Raji (cell line): ENCODE measurements around the gene TNFRSF8.

Experiments used
- POLR2A ChIP-seq: IDR thresholded peaks from 2 replicates; pipeline ENCODE4 v1.6.1; 2011; ENCODE audit warnings: low read depth, low read length, control low read depth; ENCODE audit not compliant: insufficient read depth

The TNFRSF8 gene

DNA sequence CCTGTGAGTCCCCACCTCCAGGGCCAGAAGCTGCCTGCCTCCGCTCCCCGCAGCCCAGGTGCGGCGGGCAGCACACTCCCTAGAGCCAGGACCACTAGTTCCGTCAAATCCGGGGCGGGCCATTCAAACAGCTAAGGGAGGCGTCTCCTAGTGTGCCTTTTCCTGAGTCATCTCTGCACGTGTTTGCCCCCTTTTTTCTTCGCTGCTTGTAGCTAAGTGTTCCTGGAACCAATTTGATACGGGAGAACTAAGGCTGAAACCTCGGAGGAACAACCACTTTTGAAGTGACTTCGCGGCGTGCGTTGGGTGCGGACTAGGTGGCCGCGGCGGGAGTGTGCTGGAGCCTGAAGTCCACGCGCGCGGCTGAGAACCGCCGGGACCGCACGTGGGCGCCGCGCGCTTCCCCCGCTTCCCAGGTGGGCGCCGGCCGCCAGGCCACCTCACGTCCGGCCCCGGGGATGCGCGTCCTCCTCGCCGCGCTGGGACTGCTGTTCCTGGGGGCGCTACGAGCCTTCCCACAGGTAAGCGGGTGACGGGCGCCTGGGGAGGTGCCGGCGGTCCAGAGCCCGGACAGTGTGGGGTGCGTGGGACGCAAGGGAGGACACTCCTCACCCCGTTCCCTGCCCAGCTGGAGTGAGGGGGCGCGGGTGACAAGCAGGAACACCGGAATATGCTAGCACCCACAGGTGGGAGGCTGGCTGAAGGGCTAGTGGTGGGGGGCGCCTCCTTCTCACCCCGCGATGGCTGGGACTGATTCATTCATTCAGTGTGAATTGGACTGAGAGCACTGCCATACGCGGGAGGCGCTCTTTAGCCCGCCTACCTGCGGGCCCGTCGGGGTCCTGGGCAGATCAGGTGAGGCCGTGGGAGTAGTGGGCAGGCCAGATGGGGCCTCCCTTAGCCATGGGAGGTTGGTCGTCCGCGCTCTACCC is at the start of gene TNFRSF8:
TNFRSF8 (plus strand) TSS at position 163 of the 932 bp plus-strand sequence; CDS start at position 459, 296 bp downstream.
- no peak for TF ChIP-seq POLR2A

DNA sequence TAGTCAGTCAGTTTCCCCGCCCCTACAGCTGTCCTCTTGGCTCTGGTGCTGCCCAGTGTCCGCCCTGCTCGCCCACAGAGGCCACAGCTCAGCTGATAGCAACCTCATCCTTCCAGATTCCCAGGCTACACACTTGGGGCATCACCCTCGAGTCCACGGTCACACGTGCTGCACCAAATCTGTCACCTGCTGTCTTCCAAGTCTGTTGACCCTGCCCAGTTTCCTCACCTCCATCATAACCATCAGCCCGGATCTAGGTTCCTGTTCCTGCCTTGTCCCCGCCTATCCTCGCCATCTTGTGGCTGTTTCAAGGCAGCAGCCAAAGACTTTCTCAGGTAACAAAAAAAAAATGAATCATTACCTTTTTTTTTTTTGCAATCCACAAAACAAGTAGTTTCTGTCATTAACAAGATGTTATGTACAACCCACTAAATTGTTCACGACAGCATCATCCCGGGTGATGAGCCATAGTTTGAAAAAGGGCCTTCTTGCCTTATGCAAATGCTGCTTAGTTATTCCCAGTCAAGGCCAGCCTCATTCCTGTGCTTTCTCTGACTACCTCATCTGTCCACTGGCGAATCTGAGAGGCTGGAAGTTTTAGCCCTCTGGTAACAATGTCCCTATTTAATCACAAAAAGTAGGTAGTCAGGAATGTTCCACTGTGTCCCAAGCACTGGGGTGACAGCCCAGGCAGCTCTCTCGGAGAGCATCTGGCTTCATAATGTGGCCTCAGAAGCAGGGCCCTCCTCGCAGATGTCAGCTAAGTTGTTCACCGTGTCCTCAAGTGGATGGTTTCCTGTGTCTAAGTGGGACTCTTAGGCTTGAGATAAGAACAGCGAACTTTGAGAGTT is 48.7 kb upstream of the TNFRSF8 start:
- TF ChIP-seq POLR2A: no peak

DNA sequence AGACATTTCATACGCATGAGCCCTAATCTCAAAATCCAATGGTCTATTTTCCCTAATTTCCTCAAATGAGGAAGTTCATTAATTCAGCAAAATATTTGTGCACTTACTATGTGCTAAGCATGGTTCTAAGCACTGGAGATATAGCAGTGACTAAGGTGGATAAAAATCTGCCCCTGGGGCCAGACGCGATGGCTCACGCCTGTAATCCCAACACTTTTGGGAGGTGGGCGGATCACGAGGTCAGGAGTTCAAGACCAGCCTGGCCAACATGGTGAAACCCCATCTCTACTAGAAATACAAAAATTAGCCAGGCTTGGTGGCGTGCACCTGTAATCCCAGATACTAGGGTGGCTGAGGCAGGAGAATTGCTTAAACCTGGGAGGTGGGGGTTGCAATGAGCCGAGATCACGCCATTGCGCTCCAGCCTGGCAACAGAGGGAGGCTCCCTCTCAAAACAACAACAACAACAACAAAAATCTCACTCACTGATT is 48.1 kb upstream of the TNFRSF8 start:
- no peak for TF ChIP-seq POLR2A

DNA sequence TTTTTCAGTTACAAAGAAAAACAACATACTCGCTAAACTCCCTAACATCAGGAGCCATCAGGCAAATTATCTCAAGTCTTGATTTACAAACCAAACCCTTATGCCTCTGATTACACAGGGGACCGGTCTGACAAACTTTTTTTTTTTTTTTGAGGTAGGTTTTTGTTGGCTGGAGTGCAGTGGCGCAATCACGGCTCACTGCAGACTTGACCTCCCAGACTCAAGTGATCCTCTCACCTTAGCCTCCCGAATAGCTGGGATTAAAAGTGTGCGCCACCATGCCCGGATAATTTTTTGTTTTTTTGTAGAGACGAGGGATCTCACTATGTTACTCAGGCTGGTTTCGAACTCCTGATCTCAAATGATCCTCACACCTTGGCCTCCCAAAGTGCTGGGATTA is 47.6 kb upstream of the TNFRSF8 start:
- TF ChIP-seq POLR2A: no peak

DNA sequence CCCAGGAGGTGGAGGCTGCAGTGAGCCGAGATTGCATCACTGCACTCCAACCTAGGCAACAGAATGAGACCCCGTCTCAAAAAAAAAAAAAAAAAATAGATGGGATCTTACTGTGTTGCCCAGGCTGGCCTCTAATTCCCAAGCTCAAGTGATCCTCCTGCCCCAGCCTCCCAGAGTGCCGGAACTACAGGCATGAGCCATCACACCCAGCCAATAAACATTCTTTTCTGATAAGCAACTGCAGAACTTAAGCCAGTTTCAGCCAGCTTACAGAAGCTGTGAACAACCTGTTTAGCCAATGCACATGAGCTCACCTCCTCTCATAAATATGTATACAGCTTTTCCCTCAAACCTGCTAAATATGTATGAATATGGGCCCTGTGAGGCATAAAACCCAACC is 46.9 kb upstream of the TNFRSF8 start:
- no peak for TF ChIP-seq POLR2A

DNA sequence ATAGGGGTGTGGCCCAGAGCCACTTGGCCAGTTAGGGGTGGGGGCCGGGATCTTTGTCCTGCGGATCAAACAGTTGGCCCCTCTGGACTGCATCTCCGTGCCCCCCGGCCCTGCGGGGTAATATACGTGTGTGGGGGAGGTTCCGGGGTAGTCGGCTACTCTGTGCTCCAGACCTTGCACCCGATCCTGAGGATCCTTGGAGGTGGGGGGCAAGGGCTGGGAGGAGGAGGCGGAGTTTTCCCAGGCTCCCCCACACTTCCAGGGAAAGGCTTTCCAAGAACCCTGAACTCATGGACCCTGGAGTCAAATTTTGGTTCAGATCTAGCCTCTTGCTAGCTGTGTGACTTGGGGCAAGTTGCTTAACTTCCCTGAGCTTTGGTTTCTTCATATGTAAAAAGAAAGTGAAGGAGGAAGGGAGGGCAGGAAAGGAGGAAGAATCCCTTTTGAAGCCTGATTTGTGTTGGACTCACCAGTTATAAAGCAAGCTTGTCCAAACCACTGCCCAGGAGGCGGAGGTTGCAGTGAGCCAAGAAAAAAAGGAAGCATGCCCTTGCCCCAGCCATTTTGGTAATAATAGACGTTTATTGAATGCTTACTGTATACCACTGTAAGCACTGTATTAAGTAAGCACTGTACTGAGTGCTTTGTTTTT is 43.1 kb upstream of the TNFRSF8 start:
- TF ChIP-seq POLR2A: no peak; the same call in 1 of the 2 replicates

DNA sequence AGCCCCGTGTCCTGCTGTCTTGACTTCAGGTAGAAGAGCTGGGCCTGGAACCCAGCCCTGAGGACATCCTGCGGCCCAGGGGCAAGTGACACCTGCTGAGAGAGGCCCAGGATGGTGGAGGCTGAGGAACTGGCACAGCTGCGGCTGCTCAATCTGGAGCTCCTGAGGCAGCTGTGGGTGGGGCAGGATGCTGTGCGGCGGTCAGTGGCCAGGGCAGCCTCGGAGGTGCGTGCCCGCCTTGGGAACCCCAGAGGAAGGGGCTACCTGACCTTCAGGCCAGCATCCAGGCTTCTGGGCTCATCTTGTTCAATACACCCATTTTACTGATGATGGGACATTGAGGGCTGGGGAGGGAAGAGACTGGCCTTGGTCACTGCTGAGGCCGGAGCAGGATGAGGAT is 41.5 kb upstream of the TNFRSF8 start:
- TF ChIP-seq POLR2A: no peak

DNA sequence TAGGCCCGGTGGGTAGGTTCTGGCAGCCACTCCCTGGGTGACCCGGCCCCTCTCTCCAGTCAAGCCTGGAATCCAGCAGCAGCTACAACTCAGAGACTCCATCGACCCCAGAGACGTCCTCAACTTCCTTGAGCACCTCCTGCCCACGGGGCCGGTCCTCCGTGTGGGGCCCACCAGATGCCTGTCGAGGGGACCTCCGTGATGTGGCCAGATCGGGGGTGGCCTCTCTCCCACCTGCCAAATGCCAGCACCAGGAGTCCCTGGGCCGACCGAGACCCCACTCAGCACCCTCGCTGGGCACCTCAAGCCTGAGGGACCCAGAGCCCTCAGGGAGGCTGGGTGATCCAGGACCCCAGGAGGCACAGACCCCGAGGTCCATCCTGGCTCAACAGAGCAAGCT is 41.1 kb upstream of the TNFRSF8 start:
- TF ChIP-seq POLR2A: no peak

DNA sequence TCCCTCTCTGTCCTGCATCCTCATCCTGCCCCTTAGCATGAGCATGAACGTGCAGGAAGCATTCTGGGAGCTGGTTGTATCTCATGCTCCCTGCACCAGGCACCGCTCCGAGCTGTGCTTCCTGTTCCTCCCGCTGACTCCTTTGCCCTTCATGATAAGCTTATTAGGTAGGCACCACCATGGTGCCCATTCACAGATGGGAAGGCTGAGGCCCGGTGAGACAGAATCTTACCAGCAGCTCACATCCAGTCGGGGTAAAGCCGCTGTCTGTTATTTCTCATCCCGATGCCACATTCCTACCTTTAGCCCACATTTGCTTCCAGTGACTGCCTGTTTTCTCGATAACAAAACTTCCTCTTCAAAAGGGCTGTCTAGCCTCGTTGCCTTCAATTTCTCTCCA is 36.5 kb upstream of the TNFRSF8 start:
- no peak for TF ChIP-seq POLR2A

DNA sequence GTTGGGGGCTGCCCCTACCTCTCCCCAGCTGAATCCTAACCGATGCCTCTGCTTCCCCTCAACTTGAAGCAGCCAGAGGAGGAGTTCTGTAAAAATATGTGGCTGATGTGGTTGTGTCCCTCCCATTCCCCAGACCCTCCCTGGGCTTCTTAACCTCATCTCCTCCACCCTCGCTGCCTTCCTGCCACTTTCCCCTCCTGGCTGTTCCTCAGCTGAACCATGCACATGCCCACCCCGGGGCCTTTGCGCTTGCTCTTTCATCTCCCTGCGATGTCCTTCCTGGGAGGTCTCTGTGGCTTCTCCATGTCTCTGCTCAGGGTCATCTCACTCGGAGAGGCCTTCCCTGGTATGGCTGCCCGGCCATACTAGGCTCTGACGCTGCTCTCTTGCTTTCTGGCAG is 34.9 kb upstream of the TNFRSF8 start:
- no peak for TF ChIP-seq POLR2A

DNA sequence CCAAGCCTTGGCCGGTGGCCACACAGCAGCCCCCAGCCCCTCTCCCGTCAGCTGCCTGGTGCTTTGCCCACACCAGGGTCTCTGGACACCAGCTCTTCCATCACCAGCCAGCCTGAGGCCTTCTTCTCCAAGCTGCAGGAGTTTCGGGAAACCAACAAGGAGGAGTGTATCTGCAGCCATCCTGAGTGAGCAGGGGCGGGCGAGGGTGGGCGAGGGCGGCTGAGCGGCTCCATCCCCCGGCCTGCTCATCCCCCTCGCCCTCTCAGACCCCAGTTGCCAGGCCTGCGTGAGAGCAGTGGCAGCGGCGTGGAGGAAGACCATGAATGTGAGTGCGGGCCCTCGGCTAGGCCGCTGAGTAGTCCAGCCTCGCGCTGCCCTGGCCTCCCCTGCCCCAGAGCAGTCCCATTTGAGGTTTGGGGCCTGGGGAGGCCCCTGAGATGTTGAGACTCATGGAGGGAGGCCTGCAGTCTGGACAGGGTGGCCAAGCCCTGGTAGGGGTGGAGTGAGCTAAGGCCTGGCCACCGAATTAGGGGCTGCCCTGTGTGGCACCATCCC is 34.1 kb upstream of the TNFRSF8 start:
- TF ChIP-seq POLR2A: no peak

DNA sequence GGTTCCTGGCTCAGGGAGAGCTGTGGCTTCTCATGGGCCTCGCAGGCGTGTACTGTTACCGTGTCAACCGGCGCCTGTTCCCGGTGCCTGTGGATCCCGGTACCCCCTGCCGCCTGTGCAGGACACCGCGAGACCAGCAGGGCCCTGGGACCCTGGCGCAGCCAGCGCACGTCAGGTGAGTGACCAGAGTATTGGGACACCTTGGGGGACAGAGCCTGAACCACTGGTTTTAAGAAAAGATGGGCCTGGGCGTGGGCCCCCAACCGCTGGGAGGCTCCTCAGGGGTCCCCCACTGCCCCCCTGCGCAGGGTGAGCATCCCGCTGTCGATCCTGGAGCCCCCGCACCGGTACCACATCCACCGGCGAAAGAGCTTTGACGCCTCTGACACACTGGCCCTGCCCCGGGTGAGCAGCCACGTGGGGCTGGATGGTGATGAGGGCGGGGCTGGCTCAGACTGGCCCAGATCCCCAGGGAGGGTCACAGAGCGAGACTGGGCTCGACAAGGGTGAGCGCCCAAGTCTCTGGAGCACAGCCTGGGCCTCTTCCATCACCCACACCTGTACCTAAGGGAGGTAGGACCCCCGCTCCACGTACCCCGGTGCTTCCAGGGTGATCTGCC is 33.3 kb upstream of the TNFRSF8 start:
- TF ChIP-seq POLR2A: no peak

DNA sequence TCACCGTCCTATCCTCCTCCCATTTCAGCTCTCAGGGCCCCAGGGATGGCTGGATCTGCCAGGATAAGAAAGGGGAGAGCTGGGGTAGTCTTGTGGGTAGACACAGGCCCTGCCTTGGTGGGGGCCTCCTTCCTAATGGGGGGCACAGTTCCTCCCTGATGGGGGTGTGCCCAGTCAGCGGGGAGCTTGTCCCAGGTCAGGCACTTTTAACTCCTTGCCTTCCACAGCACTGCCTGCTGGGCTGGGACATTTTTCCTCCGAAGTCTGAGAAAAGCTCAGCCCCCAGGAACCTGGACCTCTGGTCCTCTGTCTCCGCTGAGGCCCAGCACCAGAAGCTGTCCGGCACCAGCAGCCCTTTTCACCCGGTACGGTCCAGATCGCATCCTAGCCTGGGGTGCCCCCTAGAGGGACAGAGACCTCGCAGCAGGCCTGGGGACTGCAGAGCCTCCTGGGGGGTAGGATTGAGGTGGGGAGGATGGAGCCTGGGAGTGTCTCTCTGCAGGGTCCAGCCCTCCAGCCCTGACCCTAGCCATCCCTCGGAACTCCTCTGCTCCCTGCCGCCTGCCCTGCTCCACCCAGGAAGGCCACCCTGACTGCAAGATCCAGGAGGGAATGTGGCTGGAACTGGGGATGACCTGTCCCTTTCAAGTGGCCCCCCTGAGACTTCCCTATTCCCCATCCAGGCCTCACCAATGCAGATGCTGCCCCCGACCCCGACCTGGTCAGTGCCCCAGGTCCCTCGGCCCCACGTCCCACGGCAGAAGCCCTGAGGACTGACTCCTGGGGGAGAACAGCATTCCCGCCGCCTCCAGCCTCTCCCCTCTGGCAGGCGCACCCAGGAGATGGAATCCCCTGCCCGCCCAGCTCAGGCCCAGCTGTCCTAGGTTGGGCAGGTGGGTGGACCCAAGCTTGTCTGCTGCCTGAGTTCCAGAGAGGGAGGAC is 31.8 kb upstream of the TNFRSF8 start:
- no peak for TF ChIP-seq POLR2A
